IMR-90 (cell line): ENCODE measurements around the gene KANSL1L. TPM values are rescaled to one million over a fixed set of nuclear protein-coding genes. Genes with fewer than 3 reads are reported as not detected.

Source experiments
- ATAC-seq: fragments of 200-7000 bp; cut with Tn5 transposase; 2 replicates; pipeline ENCODE4 v1.9.1; 2020; ENCODE audit warnings: low read depth, mild to moderate bottlenecking, moderate library complexity
- BruUV-seq: library from RNA; stranded (reverse); fragments of 400-500 nt; replicated peaks from 2 replicates; lab custom pipeline; 2021; lab: Mats Ljungman, UMichigan
- CTCF ChIA-PET: fragments of 300-600 bp; formaldehyde crosslinking; extraction: SDS; loops from one replicate; lab custom pipeline; 2021; ENCODE audit warnings: antibody characterized with exemption; lab: Yijun Ruan, JAX
- POLR2A ChIA-PET: fragments of 300-600 bp; sonication (Branson Sonifier 250); formaldehyde crosslinking; loops from one replicate; lab custom pipeline; 2022; ENCODE audit warnings: antibody characterized with exemption; ENCODE audit not compliant: unreplicated experiment; lab: Charles Lee
- DNase-seq: peaks from one replicate; pipeline ENCODE4 v3.0.0; 2013
- H2AFZ ChIP-seq: replicated peaks from 2 replicates; pipeline ENCODE3; 2013; ENCODE audit warnings: low read length, mild to moderate bottlenecking; ENCODE audit not compliant: poor library complexity
- H2AK5ac ChIP-seq: 2 replicates; pipeline ENCODE4 v1.6.1; 2013; ENCODE audit warnings: low read depth, low read length, inconsistent platforms
- H2AK9ac ChIP-seq: replicated peaks from 2 replicates; pipeline ENCODE3; 2013; ENCODE audit warnings: mild to moderate bottlenecking, low read depth, low read length, moderate library complexity; ENCODE audit not compliant: poor library complexity
- H2BK120ac ChIP-seq: 2 replicates; pipeline ENCODE4 v1.6.1; 2013; ENCODE audit warnings: low read depth, low read length, inconsistent platforms
- H2BK15ac ChIP-seq: 3 replicates; pipeline ENCODE4 v1.6.1; 2013; ENCODE audit warnings: low read depth, low read length, inconsistent platforms
- H2BK20ac ChIP-seq: 2 replicates; pipeline ENCODE4 v1.6.1; 2013; ENCODE audit warnings: low read depth, mild to moderate bottlenecking, inconsistent platforms, low read length, moderate library complexity
- H2BK5ac ChIP-seq: 2 replicates; pipeline ENCODE4 v1.6.1; 2013; ENCODE audit warnings: mild to moderate bottlenecking, low read depth, low read length, inconsistent platforms; ENCODE audit not compliant: poor library complexity, severe bottlenecking
- H3K14ac ChIP-seq: replicated peaks from 2 replicates; pipeline ENCODE4 v1.6.1; 2013; ENCODE audit warnings: low read depth, low read length, inconsistent platforms
- H3K18ac ChIP-seq: 2 replicates; pipeline ENCODE4 v1.6.1; 2013; ENCODE audit warnings: low read depth, low read length, control low read depth
- H3K23ac ChIP-seq: 2 replicates; pipeline ENCODE4 v1.6.1; 2013; ENCODE audit warnings: low read depth, low read length, inconsistent platforms
- H3K27ac ChIP-seq: 2 replicates; pipeline ENCODE4 v1.5.1; 2013; ENCODE audit warnings: mild to moderate bottlenecking, control low read depth, low read length; ENCODE audit not compliant: insufficient read depth
- H3K27me3 ChIP-seq: 2 replicates; pipeline ENCODE4 v1.6.1; 2013; ENCODE audit warnings: low read length; ENCODE audit not compliant: control insufficient read depth, insufficient read depth
- H3K36me3 ChIP-seq: 2 replicates; pipeline ENCODE4 v1.6.1; 2013; ENCODE audit warnings: low read length, mixed read lengths; ENCODE audit not compliant: control insufficient read depth, insufficient read depth
- H3K4ac ChIP-seq: 2 replicates; pipeline ENCODE4 v1.6.1; 2013; ENCODE audit warnings: low read depth, low read length, inconsistent platforms
- H3K4me1 ChIP-seq: 2 replicates; pipeline ENCODE4 v1.6.1; 2013; ENCODE audit warnings: low read length, mixed read lengths; ENCODE audit not compliant: control insufficient read depth, insufficient read depth
- H3K4me2 ChIP-seq: 2 replicates; pipeline ENCODE4 v1.6.1; 2013; ENCODE audit warnings: low read depth, mild to moderate bottlenecking, control low read depth, low read length, moderate library complexity
- H3K4me3 ChIP-seq: 2 replicates; pipeline ENCODE4 v1.5.1; 2013; ENCODE audit warnings: low read depth, mild to moderate bottlenecking, control low read depth, low read length, moderate library complexity; ENCODE audit not compliant: insufficient read depth
- H3K56ac ChIP-seq: 2 replicates; pipeline ENCODE4 v1.6.1; 2013; ENCODE audit warnings: low read length, inconsistent platforms; ENCODE audit not compliant: insufficient read depth; ENCODE audit errors: extremely low read depth
- H3K79me1 ChIP-seq, 2 experiments: 2 replicates each; pipeline ENCODE4 v1.6.1; 2013; ENCODE audit warnings: low read length in 2 of 2, inconsistent platforms in 1 of 2, low read depth in 1 of 2
- H3K9ac ChIP-seq: 2 replicates; pipeline ENCODE4 v1.6.1; 2013; ENCODE audit warnings: low read depth, low read length, control low read depth
- H3K9me1 ChIP-seq: 2 replicates; pipeline ENCODE4 v1.6.1; 2013; ENCODE audit warnings: low read length, inconsistent platforms; ENCODE audit not compliant: insufficient read depth
- H3K9me3 ChIP-seq: 2 replicates; pipeline ENCODE4 v1.6.1; 2013; ENCODE audit warnings: low read length; ENCODE audit not compliant: control insufficient read depth, insufficient read depth
- H4K20me1 ChIP-seq: 2 replicates; pipeline ENCODE4 v1.6.1; 2013; ENCODE audit warnings: low read length, inconsistent platforms; ENCODE audit not compliant: insufficient read depth
- H4K5ac ChIP-seq: 2 replicates; pipeline ENCODE4 v1.6.1; 2013; ENCODE audit warnings: mild to moderate bottlenecking, low read depth, low read length, control low read depth
- H4K8ac ChIP-seq, 2 experiments: 2 replicates each; pipeline ENCODE4 v1.6.1; 2013; ENCODE audit warnings: low read depth in 2 of 2, low read length in 2 of 2, control low read depth in 1 of 2, inconsistent platforms in 1 of 2
- H4K91ac ChIP-seq: 2 replicates; pipeline ENCODE4 v1.6.1; 2013; ENCODE audit warnings: low read depth, low read length, inconsistent platforms; ENCODE audit not compliant: insufficient read depth
- BHLHE40 ChIP-seq: fragments of 150-350 bp; IDR thresholded peaks from 2 replicates; pipeline ENCODE4 v1.6.1; 2016; ENCODE audit warnings: mild to moderate bottlenecking, low read depth, low read length
- MAFK ChIP-seq: IDR thresholded peaks from 2 replicates; pipeline ENCODE4 v1.6.1; 2012; ENCODE audit warnings: low read depth, low read length, improper control_type of control experiment
- MXI1 ChIP-seq: IDR thresholded peaks from 2 replicates; pipeline ENCODE4 v1.6.1; 2012; ENCODE audit warnings: low read depth, mild to moderate bottlenecking, low read length, moderate library complexity, borderline replicate concordance
- POLR2A ChIP-seq: IDR thresholded peaks from 2 replicates; pipeline ENCODE4 v1.6.1; 2012; ENCODE audit warnings: mild to moderate bottlenecking, low read depth, low read length
- RCOR1 ChIP-seq: IDR thresholded peaks from 2 replicates; pipeline ENCODE4 v1.6.1; 2012; ENCODE audit warnings: mild to moderate bottlenecking, low read length, improper control_type of control experiment; ENCODE audit not compliant: insufficient replicate concordance
- RFX5 ChIP-seq: IDR thresholded peaks from 2 replicates; pipeline ENCODE4 v1.8.0; 2012; ENCODE audit warnings: low read depth, mild to moderate bottlenecking, low read length, moderate library complexity
- USF2 ChIP-seq: fragments of 150-350 bp; IDR thresholded peaks from 2 replicates; pipeline ENCODE4 v1.6.1; 2017; ENCODE audit warnings: mild to moderate bottlenecking, antibody characterized with exemption, low read length, low read depth
- WGBS, 2 experiments: methylation state at CpG; one replicate each; pipeline versions ENCODE4 v1.1.5 to v1.1.7; 2013; ENCODE audit warnings: missing lambda C conversion rate in 2 of 2; ENCODE audit not compliant: insufficient read length in 1 of 2; ENCODE audit errors: extremely low coverage in 2 of 2; 5-methylcytosine and 5-hydroxymethylcytosine counted together
- dilution Hi-C: fragments of 300-500 bp; cut with HindIII; formaldehyde crosslinking; loops from one replicate; pipeline ENCODE4 v1.14.3; 2018; ENCODE audit warnings: low sequenced_read_pairs; ENCODE audit not compliant: unreplicated experiment
- in situ Hi-C: fragments of 300-500 bp; cut with MboI; formaldehyde crosslinking; loops from 3 replicates; pipeline ENCODE4 v1.14.3; 2019; ENCODE audit warnings: low sequenced_read_pairs, inconsistent platforms, mixed read lengths
- intact Hi-C: fragments of 100-400 bp; cut with micrococcal nuclease; formaldehyde crosslinking; loops from 2 replicates; pipeline ENCODE4 v1.10.0; 2022
- polyA plus RNA-seq, 3 experiments: library from polyadenylated mRNA; depleted of rRNA; stranded (reverse); fragments of >200 nt; gene quantifications; 2 replicates each; pipeline ENCODE4 v1.2.3, GENCODE V29; 2012; ENCODE audit warnings: low replicate concordance in 1 of 3
- total RNA-seq: library from RNA; depleted of rRNA; stranded (reverse); fragments of >200 nt; gene quantifications from 2 replicates; pipeline ENCODE4 v1.2.3, GENCODE V29; 2012

KANSL1L gene
- total and polyA plus RNA-seq, 2 of the 4 experiments (the other 2 are of a cell fraction): 3.1 to 7.2 TPM

DNA sequence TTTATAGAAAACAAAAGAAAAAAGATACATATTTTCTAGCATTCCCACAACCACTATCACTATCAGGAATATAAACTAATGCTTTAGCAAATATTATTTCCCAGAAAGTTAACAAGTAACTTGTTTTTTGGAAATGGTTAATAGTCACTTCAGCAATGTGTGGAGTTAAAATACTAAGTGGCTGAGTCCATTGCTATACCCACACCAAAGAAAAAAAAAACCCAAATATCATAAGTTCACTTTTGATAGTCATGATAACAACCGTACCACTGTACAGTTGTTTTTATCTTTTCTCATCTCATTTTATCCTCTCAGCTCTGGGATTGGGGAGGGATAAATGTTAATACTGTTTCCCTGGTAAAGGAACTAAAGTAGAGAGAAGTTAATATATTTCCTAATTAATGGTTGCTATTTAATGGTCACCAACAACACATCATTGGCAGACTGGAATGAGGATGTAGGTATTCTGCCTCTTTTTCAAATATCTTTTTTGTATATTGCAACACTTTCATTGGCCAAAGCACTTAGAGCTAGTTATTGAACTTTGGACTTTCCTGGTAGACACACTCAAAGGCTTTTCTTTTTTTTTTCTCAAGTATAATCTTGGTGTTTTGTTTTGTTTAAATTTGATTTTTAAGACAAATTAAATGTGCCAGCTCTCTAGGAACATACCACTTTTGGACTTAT, 18.4 kb upstream of the KANSL1L start:
- Histone ChIP-seq H2BK5ac (no peak overlapping the region), H3K4me1 (no peaks in the 10 kb centered on the region), H3K4me3 (no peak overlapping the region), H4K5ac (no peak overlapping the region), H3K27me3 (peaks cover 1% of the 10 kb centered on the region; the same call in 1 of the 2 replicates), H3K56ac (no peak overlapping the region), H3K18ac (no peak overlapping the region), H2AFZ (no peak overlapping the region), H3K79me1 (no peaks in the 10 kb centered on the region), H2AK5ac (no peak overlapping the region), H3K9ac (no peak overlapping the region), H3K4ac (no peak overlapping the region), H3K27ac (no peak overlapping the region), H4K20me1 (no peaks in the 10 kb centered on the region), H3K36me3 (no peaks in the 10 kb centered on the region), H2BK15ac (no peak overlapping the region), H2BK120ac (no peak overlapping the region), H2BK20ac (no peak overlapping the region), H4K8ac (no peak overlapping the region), H3K9me1 (no peaks in the 10 kb centered on the region), H2AK9ac (no peak overlapping the region), H4K91ac (no peak overlapping the region), H3K14ac (no peak overlapping the region), H3K4me2 (no peak overlapping the region), H3K23ac (no peak overlapping the region), H3K9me3 (no peaks in the 10 kb centered on the region)
- POLR2A ChIA-PET: no interaction called here
- ATAC-seq (no peak), DNase-seq (no peak)
- in situ Hi-C loops (no loop called here), intact Hi-C loops (loop anchor here (1.0 kb wide), 1 partner anchor 18 kb away; no protein-coding TSS in a partner anchor), dilution Hi-C loops (no loop called here)
- BruUV-seq: no TSS peak
- no CpG with 5 or more reads among the region's 1 CpG for WGBS, 2 experiments
- TF ChIP-seq MXI1 (no peak), MAFK (no peak), USF2 (no peak), RFX5 (no peak), BHLHE40 (no peak), RCOR1 (no peak), POLR2A (no peak)
- CTCF ChIA-PET: no interaction called here
